Activated CD4-positive, alpha-beta T cell treated with anti-CD3 and anti-CD28 coated beads for 48 hours (primary cell): ENCODE results near the gene STK32C.
A peak's percentile ranks its signal among the peaks of the same experiment; 100 is the strongest.
"Not testable (repeated sequence)": the region's sequence is repeated elsewhere in the genome, so short reads cannot be mapped to it uniquely, and the experiment has no call there.

ENCODE experiments used
- DNase-seq: peaks from one replicate; pipeline ENCODE4 v3.0.0-alpha.2; 2020

Gene STK32C

GRCh38 chr10:132226586-132227405 lies 81.0 kb downstream of the STK32C start:
- DNase-seq, result no peak

GRCh38 chr10:132225849-132226205 lies 81.9 kb downstream of the STK32C start:
- DNase-seq, result no peak

GRCh38 chr10:132225073-132225848 lies 82.5 kb downstream of the STK32C start:
- no peak for DNase-seq

GRCh38 chr10:132224343-132225072 lies 83.2 kb downstream of the STK32C start:
- no peak for DNase-seq

- DNase-seq, result no peak
Observed at GRCh38 chr10:132223611-132224342, 84.0 kb downstream of the STK32C start.

- DNase-seq, result peak; percentile 84
Observed at GRCh38 chr10:132223156-132223590, 84.6 kb downstream of the STK32C start.

GRCh38 chr10:132222726-132223125 lies 85.0 kb downstream of the STK32C start:
- no peak for DNase-seq

- not testable (repeated sequence) for DNase-seq
Observed at GRCh38 chr10:132220996-132221395, 86.8 kb downstream of the STK32C start.

GRCh38 chr10:132220061-132220460 lies 87.7 kb downstream of the STK32C start:
- DNase-seq, result no peak

GRCh38 chr10:132219486-132219885 lies 88.3 kb downstream of the STK32C start:
- DNase-seq, result no peak

- DNase-seq, result not testable (repeated sequence)
Observed at GRCh38 chr10:132216441-132216840, 91.3 kb downstream of the STK32C start.

GRCh38 chr10:132213917-132214316 lies 93.8 kb downstream of the STK32C start:
- no peak for DNase-seq

GRCh38 chr10:132212816-132213215 lies 94.9 kb downstream of the STK32C start:
- DNase-seq, result no peak

- no peak for DNase-seq
Observed at GRCh38 chr10:132211246-132211645, 96.5 kb downstream of the STK32C start.

GRCh38 chr10:132210766-132211165 lies 97.0 kb downstream of the STK32C start:
- DNase-seq, result no peak

- DNase-seq, result no peak
Observed at GRCh38 chr10:132209978-132210530, 97.7 kb downstream of the STK32C start.

- no peak for DNase-seq
Observed at GRCh38 chr10:132209130-132209529, 98.6 kb downstream of the STK32C start.

GRCh38 chr10:132208462-132209050 lies 99.2 kb downstream of the STK32C start:
- DNase-seq, result no peak

GRCh38 chr10:132207536-132208461 lies 100.0 kb downstream of the STK32C start:
- no peak for DNase-seq

GRCh38 chr10:132206806-132207535 lies 100.8 kb downstream of the STK32C start:
- DNase-seq, result no peak
